GM18868 (cell line): Measurements from ENCODE around the gene CDC42EP5.
"Not testable (repeated sequence)": the region's sequence is repeated elsewhere in the genome, so short reads cannot be mapped to it uniquely, and the experiment has no call there.

ENCODE experiments used
- ATAC-seq: cut with Tn5 transposase; IDR thresholded peaks from one replicate; pipeline ENCODE4 v1.9.1; 2021; ENCODE audit warnings: mild to moderate bottlenecking, moderate library complexity; ENCODE audit not compliant: unreplicated experiment

The CDC42EP5 gene

DNA sequence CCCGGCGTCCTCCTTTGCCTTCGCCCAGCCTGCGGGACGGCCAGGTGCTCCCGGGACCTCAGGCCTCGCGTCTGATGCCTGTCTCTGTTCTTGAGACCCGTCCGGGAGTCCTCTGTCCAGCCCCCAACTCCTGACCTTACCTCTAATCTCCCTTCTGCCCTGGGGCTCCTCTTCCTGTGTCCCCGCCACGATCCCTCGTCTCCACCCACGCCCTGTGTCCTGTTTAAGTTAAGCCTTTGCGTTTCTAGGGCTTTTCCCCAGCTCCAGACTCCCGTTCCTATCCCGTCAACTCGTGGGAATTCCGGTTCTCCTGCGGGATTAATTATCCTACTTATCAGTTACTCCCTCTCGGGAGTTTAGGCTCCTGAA lies 23.4 kb downstream of the CDC42EP5 start:
- ATAC-seq = no peak

DNA sequence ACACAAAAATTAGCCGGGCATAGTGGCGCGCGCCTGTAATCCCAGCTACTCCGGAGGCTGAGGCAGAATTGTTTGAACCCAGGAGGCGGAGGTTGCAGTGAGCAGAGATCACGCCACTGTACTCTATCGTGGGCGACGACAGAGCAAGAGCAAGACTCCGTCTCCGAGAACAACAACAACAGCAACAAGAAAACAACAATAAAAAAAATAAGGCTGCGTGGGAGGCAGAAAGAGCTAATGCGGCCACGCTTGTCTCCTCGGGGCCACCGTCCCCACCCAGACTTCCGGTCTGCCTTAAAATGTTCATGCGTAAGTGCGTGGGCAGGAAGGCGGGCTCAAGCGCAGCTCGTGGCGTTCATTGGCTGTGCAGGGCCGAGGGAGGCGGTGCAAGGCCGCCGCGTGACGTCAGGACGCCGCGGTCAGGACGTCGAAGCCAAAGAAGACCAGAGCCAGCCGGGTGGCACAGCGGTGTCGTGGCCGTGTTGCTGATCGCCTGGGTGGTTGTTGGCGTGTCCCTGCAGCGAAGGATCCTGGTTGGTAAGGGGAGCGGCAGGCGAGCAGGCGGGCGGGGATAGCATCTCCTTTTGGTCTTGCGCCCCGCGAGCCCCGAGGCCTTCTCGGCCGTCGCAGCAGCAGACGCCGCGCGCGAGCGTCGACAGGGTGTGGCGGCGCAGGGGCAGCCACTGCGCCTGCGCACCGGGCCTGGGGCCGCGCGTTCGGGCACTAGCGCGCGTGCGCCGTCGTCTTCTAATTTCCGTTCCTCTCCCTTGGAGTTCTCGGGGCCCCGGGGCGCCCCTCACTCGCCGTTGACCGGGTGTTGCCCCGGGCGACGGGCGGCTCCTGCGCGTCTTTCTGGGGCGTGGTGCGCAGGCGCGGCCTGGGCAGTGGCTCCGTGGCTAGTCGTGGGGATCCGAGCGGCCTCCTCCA lies 24.1 kb downstream of the CDC42EP5 start, which contains the start of gene LENG8:
Gene LENG8, plus strand, starts transcription at position 426 of the 927 bp plus-strand sequence. CDS start 2,146 bp downstream, outside the sequence.
- ATAC-seq = peak; percentile 90

DNA sequence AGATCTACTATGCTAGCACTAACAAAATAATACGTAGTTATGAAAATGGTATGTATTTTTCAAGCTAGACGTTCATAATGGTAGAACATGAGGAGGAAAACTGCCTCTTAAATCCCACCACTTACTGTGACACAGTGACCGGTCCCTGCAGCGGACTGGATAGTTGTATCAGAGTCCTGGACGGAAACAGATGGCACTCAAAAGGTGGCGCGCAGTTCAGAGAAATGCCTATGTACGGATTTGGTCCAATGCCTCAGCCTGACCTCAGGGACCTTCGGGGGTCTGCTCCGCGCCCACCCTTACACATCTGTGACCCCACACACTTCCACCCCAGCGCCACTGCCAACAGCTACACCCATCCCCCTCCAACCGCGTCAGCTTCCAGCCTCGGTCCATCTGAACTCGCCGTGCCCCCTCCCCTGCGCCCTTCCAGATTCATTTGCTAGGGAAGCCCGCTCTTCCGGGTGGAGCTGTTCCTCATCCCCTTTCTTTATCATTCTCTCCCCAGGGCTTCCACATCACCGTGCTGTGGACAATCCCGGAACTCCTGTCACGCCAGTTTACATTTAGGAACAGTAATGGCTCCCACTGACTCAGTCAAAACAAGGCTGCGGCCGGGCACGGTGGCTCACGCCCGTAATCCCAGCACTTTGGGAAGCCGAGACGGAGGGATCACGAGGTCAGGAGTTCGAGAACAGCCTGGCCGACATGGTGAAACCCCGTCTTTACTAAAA lies 24.9 kb downstream of the CDC42EP5 start:
- ATAC-seq = no peak

DNA sequence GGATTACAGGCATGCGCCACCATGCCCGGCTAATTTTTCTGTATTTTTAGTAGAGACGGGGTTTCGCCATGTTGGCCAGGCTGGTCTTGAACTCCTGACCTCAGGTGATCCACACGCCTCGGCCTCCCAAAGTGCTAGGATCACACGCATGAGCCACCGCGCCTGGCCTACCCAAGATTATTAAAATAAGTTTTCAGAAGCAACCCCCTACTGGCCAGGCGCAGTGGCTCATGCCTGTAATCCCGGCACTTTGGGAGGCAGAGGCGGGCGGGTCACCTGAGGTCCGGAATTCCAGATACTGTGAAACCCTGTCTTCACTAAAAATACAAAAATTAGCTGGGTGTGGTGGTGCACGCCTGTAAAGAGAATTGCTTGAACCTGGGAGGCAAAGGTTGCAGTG lies 26.7 kb downstream of the CDC42EP5 start:
- not testable (repeated sequence) for ATAC-seq

DNA sequence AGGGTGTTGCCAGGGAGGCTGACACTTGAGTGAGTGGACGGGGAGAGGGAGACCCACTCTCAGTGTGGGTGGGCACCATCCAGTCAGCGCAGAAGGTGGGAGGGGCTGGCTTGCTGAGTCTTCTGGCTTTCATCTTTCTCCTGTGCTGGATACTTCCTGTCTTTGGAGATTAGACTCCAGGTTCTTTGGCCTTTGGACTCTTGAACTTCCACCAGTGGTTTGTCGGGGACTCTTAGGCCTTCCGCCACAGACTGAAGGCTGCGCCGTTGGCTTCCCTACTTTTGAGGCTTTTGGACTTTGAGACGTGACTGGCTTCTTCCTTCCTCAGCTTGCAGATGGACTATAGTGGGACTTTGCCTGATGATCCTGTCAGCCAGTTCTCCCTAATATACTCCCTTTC lies 28.4 kb downstream of the CDC42EP5 start:
- no peak for ATAC-seq

DNA sequence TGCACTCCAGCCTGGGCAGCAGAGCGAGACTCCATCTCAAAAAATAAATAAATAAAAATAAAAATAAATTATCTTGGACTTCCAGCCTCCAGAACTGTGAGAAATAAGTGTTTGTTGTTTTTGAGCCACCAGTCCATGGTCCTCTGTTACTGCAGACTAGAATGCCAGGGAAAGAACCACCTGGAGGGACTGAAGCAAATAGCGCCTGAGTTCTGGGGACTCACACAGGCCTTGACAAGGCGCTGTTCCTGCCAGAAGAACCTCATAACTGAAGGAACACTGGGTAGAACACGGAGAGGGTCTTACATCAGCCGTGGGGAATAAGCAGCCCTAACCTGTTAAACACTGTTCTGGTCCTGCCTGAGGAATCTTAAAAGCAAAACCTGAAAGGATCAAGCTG lies 32.5 kb downstream of the CDC42EP5 start:
- ATAC-seq = no peak

DNA sequence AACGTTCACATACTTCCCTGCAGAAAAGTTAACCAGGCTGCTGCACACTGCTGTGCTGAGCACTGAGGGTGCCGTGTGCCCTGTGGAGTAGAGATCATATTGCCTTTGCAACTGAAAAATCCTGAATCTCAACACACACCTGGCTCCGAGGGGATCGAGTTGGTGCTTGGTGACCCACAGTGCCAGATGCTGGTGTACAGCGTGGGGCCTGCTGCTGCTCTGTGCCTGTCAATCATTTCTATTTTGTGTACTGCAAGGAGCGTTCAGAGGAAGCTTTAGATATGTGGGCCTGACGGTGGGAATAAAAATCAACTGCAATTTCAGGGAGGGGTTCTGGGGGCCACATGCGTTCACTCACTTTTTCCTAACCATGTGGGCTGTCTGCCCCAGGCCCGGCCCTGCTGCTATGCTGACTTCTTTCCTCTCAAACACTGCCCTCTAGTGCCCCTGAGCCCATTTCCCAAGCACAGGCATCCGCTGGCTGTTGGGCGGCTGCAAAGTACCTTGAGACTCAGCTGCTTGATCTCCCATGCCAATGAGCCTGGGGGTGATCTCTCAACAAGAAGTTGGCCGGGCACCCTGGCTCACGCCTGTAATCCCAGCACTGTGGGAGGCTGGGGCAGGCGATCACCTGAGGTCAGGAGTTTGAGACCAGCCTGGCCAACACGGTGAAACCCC lies 33.8 kb downstream of the CDC42EP5 start:
- ATAC-seq = no peak

DNA sequence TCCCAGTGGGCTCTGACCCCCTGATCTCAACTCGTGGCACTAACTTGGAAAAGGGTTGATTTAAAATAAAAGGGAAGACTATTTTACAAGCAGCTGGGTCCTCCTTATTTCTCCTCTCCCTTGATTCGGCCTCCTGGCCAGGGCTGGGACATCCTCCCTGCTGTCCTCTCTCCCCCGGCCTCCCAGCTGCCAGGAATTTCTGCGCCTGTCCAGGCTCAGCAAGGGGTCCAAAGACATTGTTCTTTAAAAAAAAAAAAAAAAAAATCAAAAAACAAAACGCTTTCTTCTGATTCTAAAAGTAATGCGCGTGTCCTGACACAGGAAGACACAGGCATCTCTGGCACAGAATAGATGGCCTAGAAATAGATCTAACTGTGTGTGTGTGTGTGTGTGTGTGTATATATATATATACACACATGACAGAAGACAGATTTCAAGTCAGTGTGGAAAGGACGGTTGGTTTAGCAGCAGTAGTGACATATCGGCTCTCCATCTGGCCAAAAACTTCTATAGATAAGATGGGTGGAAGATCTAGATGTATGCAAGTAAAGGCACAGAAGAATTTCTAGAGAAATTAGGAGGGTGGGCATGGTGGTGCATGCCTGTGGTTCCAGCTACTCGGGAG lies 36.4 kb downstream of the CDC42EP5 start:
- ATAC-seq = no peak

DNA sequence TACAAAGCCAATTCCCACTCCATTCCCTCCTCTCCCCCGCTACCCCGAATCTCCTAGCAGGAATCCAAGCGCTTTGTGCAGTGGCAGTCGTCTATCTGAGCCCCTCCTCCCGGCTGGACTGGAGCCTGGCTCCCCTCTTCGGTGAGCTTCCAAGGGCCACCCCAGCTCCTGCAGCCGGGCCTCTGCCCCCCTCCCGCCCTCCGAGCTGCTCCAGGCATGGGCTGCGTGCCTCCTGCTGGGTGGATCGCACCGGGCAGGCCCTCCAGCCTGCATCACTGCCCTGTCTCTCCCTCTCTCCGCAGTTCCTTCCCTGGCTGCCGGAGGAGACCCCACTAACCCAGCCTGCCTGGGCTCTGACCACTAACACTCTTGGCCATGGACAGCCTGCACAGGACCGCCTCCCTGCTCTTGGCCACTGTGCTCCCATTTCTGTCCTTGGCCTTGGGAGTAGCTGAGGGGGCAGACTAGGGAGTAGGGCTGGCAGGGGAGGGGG lies 37.0 kb downstream of the CDC42EP5 start:
- no peak for ATAC-seq

DNA sequence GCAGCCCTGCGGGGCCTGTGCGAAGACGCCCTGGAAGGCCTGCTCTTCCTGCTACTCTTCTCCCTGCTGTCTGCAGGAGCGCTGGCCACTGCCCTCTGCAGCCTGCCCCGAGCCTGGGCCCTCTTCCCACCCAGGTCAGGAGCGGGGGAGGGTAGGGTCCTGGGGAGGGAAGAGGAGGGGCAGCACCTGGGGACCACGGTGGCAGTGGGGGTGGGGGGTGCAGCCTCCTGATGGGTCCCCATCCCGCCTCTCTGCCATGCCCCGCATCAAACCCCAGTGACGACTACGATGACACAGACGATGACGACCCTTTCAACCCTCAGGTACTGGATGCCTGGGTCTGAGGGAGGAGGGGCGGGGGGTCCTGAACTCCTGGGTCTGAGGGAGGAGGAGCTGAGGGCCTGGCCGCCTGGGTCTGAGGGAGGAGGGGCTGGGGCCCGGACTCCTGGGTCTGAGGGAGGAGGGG lies 37.5 kb downstream of the CDC42EP5 start:
- ATAC-seq = no peak

DNA sequence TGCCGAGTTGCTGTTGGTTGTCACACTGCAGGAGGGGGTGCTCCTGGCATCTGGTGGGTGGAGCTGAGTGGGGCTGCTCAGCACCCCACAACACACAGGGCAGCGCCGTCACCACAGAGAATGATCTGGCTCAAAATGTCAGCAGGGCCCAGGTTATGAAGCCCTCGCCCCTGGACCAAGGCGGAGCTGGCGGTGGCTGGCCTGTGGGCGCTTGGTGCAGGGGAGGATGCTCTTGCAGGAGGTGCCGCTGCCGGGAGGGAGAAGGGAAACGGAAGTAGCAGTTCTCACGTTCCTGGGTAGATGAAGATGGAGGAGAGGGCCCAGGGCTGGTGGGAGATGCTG lies 38.3 kb downstream of the CDC42EP5 start:
- ATAC-seq = no peak

DNA sequence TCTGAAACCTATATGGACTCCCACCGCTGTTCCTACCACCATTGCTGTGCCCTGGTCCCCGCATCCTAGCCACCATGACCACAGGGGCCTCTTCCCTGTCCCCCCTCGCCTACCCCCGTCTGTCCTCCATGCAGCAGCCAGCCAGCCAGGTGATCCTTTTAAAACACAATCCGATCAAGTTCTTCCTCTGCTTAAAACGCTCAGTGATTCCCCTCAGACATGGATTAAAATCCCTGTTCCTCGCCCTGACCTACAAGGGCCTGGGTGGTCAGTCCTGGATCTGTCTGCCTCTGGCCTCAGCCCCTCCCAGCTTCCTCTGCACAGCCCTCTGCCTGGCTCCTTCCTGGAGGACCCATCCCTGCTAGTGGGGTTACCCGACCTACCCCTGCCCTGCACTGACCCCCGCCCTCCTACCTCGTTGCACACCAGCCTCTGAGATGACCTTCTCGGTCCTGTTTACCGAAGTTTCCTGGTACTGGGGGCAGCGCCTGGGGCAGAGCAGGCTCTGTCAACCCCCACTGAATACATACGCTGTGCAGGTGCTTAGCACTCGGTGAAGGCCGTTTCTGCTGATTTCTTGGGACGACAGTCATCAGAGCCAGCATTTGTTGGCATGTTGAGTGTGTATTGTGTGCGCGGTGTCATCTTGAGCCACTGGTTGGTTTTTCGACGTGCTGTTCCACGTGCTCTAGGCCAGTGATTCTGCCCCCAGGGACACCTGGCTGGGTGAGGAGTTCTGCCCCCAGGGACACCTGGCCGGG lies 38.8 kb downstream of the CDC42EP5 start:
- no peak for ATAC-seq

DNA sequence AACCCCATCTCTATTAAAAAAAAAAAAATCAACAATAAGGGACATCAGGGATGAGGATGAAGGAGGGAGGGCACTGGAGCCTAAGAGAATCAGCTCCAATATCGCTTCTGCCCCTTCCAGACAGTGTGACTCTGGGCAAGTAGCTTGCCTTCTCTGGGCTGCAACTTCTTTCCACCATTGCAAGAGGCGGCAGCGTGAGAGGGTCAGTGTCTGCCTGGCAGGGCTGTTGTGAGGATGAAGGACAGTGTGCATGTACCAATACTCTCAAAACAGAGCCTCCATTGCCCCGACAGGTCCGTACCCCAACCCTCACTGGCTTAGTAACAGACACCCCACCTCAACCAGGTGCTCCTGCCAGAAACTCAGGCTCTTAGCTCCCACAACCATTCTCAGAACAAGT lies 39.4 kb downstream of the CDC42EP5 start:
- ATAC-seq = no peak

DNA sequence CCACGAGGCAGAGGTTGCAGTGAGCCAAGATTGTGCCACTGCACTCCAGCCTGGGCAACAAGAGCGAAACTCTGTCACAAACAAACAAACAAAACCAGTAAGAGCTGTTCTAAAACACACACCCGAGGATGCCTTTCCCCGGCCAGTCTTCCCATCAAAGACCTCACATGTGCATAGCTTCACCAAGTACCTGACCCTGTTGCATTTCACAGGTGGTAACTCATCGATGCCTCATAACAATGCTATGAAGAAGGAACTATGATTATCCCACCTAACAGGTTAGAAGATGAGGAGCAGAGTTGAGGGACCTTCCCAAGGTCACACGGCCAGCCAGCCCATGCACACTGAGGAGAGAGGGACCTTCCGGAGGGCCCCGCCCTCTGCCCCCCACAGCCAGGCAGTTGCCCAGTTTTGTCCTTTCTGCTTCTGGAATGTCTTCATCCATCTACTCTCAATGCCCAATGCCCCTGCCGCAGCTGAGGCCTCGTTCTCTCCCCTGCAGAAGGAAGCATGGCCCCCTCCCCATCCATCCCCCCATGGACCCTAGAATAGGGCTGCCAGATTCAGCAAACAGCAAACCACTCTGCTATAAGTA lies 40.9 kb downstream of the CDC42EP5 start:
- ATAC-seq = no peak

DNA sequence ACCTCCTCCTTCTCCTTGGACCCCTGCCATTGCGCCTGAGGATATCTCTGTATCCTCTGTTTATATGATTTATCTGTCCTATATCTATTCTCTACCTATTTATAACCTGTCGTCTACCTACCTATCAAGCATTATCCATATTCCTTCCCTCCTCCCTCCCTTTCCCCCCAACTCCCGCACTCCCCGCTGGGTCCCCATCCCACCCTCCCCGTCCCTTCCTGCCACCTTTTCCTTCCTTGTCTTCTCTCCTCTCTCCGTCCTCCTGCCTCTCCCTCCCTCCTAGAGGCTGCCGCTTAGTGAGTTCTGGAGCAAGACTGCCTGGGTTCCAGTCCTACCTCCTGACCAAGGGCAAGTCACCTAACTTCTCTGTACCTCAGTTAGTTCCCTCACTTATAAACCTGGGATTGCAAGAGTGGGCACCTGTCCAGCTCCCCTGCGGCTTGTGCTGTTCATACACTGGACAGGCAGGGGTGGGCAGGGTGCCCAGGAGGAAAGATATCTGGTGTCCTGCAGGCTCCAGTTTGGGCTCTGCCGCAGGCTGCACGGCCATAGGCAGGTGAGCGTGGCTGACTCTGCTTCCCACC lies 41.7 kb downstream of the CDC42EP5 start:
- no peak for ATAC-seq

DNA sequence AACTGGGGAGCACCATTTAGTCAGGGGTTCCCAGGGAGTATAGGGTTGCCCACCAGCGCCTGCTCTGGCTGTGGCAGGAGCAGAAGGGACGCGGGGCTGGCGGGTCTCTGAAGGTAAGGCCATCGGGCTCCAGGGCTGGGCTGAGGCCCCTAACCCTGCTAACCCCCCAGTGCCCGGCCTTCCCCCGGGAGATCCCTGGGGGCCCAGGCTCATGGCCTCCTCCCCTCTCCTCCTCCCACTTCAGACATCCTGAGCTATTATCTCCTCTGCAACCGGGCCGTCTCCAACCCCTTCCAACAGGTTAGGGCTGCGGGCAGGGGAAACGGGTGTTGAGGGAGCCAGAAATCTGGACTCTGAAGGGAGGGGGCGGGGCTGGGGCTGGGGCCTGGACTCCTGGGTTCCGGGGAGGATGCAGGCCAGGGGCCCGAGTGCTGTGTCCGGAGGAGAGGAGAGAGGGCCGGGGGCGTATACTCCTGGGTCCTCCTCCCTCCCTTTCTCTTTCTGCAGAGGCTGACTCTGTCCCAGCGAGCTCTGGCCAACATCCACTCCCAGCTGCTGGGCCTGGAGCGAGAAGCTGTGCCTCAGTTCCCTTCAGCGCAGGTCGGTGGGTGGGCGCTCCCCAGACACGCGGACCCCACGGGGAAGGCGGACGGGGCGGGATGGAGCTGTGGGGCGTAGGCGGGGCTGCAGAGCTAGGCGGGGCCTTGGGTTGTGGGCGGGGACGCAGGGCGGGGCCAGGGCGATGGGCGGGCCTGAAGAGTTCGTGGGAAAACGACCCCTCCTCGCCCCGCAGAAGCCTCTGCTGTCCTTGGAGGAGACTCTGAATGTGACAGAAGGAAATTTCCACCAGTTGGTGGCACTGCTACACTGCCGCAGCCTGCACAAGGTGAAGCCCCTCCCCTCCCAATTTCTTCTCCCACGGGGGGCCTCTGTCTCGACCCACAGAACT lies 42.5 kb downstream of the CDC42EP5 start:
- ATAC-seq = no peak

DNA sequence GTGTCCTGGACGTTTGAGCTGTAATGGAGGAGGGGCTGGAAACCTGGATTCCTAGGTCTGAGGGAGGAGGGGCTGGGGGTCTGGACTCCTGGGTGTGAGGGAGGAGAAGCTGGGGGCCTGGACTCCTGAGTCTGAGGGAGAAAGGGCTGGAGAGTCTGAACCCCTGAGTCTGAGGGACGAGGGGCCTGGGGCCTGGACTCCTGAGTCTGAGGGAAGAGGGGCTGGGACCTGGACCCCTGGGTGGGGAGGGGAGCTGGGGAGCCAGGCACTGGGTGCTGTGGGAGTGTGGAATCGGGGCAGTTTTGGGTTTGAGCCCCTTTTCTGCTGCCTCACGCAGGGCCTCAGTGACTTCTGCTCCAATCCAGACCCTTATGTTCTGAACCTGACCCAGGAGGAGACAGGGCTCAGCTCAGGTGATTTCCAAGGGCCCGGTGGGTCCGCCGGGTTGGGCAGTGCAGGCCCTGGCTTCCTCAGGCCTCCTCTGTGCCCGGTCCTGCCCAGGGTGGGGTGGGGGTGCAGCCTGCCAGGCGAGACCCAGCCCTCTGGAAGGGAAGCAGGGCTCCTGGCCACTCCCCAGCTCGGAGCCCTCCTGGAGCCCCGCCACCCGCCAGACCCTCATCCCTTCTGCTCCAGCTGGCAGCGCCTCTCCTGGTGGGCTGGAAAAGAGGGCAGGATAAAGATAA lies 43.4 kb downstream of the CDC42EP5 start:
- no peak for ATAC-seq

DNA sequence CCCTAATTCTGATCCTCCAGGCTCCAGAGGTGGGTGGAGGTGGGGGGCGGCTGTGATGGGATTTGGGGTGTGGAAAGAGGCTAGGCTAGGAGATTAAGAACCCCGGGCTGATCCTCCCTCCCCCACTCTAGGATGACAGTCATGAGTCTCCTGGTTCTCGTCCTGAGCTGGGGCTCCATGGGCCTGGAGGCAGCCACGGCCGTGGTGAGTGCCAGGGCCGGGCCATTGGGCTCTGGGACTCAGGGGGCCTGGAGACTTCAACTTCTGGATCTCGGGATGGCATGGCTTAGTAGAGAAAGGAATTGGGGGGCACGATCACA lies 44.0 kb downstream of the CDC42EP5 start:
- no peak for ATAC-seq
